AG04450 (cell line): ENCODE measurements around the gene ANKS6. TPM values are rescaled to one million over a fixed set of nuclear protein-coding genes. Genes with fewer than 3 reads are reported as not detected.
A peak's percentile ranks its signal among the peaks of the same experiment; 100 is the strongest.

Experiments used
- CTCF ChIA-PET: fragments of 300-600, 350-600 bp; formaldehyde crosslinking; extraction: SDS; loops from one replicate; lab custom pipeline; 2022; ENCODE audit warnings: antibody characterized with exemption, inconsistent platforms; lab: Charles Lee
- POLR2A ChIA-PET: fragments of 350-600 bp; formaldehyde crosslinking; extraction: SDS; loops from one replicate; lab custom pipeline; 2021; ENCODE audit warnings: antibody characterized with exemption, inconsistent platforms; lab: Yijun Ruan, JAX
- DNase-seq: peaks from one replicate; pipeline ENCODE4 v3.0.0-alpha.2; 2011; ENCODE audit warnings: low read depth, low spot score
- H3K27ac ChIP-seq: one replicate; pipeline ENCODE4 v1.5.1; 2012; ENCODE audit warnings: low read depth, low read length, control low read depth
- H3K27me3 ChIP-seq: one replicate; pipeline ENCODE4 v1.6.0; 2012; ENCODE audit warnings: low read length; ENCODE audit not compliant: control insufficient read depth, insufficient read depth
- H3K4me3 ChIP-seq: 2 replicates; pipeline ENCODE4 v1.5.1; 2011; ENCODE audit warnings: mild to moderate bottlenecking, low read depth, low read length, control low read depth
- H3K9me3 ChIP-seq: 2 replicates; pipeline ENCODE4 v1.5.1; 2012; ENCODE audit warnings: low read length; ENCODE audit not compliant: control insufficient read depth, insufficient read depth
- CTCF ChIP-seq: IDR thresholded peaks from 2 replicates; pipeline ENCODE4 v1.5.1; 2011; ENCODE audit warnings: low read depth, low read length, control low read depth, inconsistent platforms
- polyA plus RNA-seq: library from polyadenylated mRNA; depleted of rRNA; stranded (reverse); fragments of >200 nt; gene quantifications from 2 replicates; pipeline ENCODE4 v1.2.3, GENCODE V29; 2011

Gene ANKS6
- polyA plus RNA-seq, 1 experiment = 10.5 TPM

GRCh38 chr9:98795295-98795955 lies 930 bp downstream of the ANKS6 start:
- H3K9me3 ChIP-seq = peaks cover 5% of the 10 kb centered on the region
- no peak for DNase-seq
- no peak overlapping the region for H3K27ac ChIP-seq
- TF ChIP-seq CTCF = no peak
- peaks cover 6% of the 10 kb centered on the region for H3K27me3 ChIP-seq
- POLR2A ChIA-PET = no interaction called here
- CTCF ChIA-PET = interaction anchor here (0.8 to 0.9 kb wide), 2 partner anchors 19 to 721 kb away, joined by 3 to 4 read pairs; no protein-coding TSS in a partner anchor
- H3K4me3 ChIP-seq = peak overlapping the region; percentile 65

- no peak overlapping the region for H3K4me3 ChIP-seq
- DNase-seq = no peak
- H3K27ac ChIP-seq = no peak overlapping the region
- TF ChIP-seq CTCF = no peak
- ChIA-PET CTCF (interaction anchor here (0.8 to 0.9 kb wide), 2 partner anchors 19 to 721 kb away, joined by 3 to 4 read pairs; no protein-coding TSS in a partner anchor), POLR2A (no interaction called here)
- H3K27me3 ChIP-seq = peaks cover 6% of the 10 kb centered on the region
- H3K9me3 ChIP-seq = peaks cover 5% of the 10 kb centered on the region
Observed at GRCh38 chr9:98794802-98795201, 1.6 kb downstream of the ANKS6 start.

GRCh38 chr9:98793031-98793430 lies 3.3 kb downstream of the ANKS6 start:
- no peaks in the 10 kb centered on the region; the same call in 1 of the 2 replicates for H3K9me3 ChIP-seq
- no peak for DNase-seq
- no peak overlapping the region for H3K27ac ChIP-seq
- ChIA-PET POLR2A (no interaction called here), CTCF (interaction anchor here (0.7 to 6.4 kb wide), 4 partner anchors 14 to 55 kb away, joined by 3 to 40 read pairs (median 9); partner anchors contain the start of gene GALNT12)
- H3K4me3 ChIP-seq = no peak overlapping the region
- TF ChIP-seq CTCF = no peak
- H3K27me3 ChIP-seq = no peaks in the 10 kb centered on the region

- no peak for DNase-seq
- H3K4me3 ChIP-seq = no peak overlapping the region
- ChIA-PET CTCF (interaction anchor here (0.6 to 6.4 kb wide), 8 partner anchors 10 to 871 kb away, joined by 3 to 40 read pairs (median 4); partner anchors contain the start of gene GALNT12), POLR2A (no interaction called here)
- no peak overlapping the region for H3K27ac ChIP-seq
- no peak for TF ChIP-seq CTCF
- no peaks in the 10 kb centered on the region for H3K27me3 ChIP-seq
- H3K9me3 ChIP-seq = no peaks in the 10 kb centered on the region; the same call in 1 of the 2 replicates
Observed at GRCh38 chr9:98791608-98792490, 4.5 kb downstream of the ANKS6 start.
